ENCODE measurements around the gene ZNF622.

Gene ZNF622

DNA sequence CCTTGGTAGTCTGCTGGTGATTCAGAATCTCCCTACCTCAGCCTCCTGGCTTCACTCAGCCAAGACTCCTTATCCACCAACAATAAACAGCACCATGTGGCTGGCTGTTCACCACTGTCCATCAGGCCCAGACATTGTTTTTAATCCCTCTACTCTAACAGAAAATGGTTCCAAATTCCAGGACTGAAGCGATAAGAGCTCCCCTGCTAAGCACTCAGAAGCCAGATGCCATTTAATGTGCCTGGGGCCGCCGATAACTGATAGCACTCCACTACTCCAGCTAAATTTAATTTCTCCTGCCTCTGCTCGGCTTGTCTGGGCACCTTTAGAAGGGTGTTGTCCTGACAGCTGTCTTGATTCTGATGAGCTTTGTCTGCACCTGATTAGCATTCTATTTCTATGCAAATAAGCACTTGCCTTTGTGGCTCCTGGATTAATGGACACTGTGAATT is 47.1 kb downstream of the ZNF622 start:
- Mint-ChIP-seq H3K9me3 (no peaks in the 10 kb centered on the region), H3K4me3 (no peak overlapping the region), H3K4me1 (no peaks in the 10 kb centered on the region), H3K36me3 (no peaks in the 10 kb centered on the region), H3K27ac (no peak overlapping the region), H3K27me3 (peaks cover 36% of the 10 kb centered on the region)
- ATAC-seq = no peak

GRCh38 chr5:16417398-16418074 is 48.1 kb downstream of the ZNF622 start:
- H3K9me3 Mint-ChIP-seq = no peaks in the 10 kb centered on the region
- no peaks in the 10 kb centered on the region for H3K4me1 Mint-ChIP-seq
- no peak overlapping the region for H3K4me3 Mint-ChIP-seq
- no peak for ATAC-seq
- no peaks in the 10 kb centered on the region for H3K36me3 Mint-ChIP-seq
- peaks cover 26% of the 10 kb centered on the region for H3K27me3 Mint-ChIP-seq
- H3K27ac Mint-ChIP-seq = no peak overlapping the region

DNA sequence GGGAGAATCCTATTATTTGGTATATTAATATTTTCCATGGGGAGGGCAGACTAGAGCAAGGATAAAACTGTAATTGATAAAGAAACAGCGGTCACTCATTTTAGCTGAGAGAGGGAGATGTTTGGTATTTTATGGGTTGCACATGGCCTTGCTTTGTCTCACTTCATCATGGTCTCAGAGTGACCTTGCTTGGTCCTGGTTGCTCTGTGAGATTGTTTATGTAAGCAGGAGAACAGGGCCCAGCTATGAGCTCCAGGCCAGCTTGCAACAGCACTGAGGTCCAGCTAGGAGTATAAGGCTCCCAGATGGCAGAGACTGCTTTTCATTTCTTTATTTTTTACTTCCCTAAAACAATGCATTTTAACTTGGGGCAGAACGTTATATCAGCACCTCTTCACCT is 50.7 kb downstream of the ZNF622 start:
- no peak for ATAC-seq
- Mint-ChIP-seq H3K4me1 (no peaks in the 10 kb centered on the region), H3K27me3 (peaks cover 18% of the 10 kb centered on the region), H3K27ac (no peak overlapping the region), H3K36me3 (no peaks in the 10 kb centered on the region), H3K4me3 (no peak overlapping the region), H3K9me3 (no peaks in the 10 kb centered on the region)

DNA sequence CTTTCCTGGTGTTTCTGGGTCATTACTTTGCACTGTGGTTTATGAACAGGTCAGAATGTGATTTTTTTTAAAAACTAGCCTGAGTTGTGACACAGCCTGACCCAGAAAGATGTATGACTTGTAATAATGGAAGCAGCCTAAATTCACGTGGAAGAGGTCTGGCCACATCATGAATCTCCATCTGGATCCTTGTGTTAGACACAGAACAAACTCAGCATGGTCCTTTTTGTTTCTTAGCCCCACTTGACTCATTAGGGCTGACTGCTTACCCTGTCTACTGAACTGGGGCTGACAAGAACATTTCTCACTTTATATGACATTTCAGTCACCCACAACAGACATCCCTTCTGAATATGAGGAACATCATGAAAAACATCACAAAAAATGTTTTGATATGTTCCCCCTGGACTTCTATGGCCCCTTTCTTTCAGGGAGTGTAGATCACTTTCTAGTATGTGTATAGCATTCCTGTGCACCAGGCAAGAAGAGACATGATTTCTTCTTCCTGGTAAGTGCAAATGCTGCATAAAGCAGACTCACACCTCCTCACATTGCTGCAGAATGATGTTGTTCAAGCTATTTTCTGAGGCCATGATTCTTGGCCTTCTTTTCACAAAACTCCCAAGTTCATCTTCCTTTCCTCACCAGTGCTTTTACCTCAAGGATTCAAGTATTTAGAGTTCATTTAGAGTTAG is 52.3 kb downstream of the ZNF622 start:
- H3K36me3 Mint-ChIP-seq = no peaks in the 10 kb centered on the region
- H3K27me3 Mint-ChIP-seq = peaks cover 18% of the 10 kb centered on the region

GRCh38 chr5:16412556-16412955 is 53.0 kb downstream of the ZNF622 start:
- Mint-ChIP-seq H3K36me3 (no peaks in the 10 kb centered on the region), H3K27me3 (peaks cover 18% of the 10 kb centered on the region), H3K9me3 (no peaks in the 10 kb centered on the region), H3K4me3 (no peak overlapping the region), H3K27ac (no peak overlapping the region), H3K4me1 (no peaks in the 10 kb centered on the region)
- ATAC-seq = no peak

More for the DNA sequence above, 52.3 kb downstream of the ZNF622 start:
- Mint-ChIP-seq H3K4me1 (no peaks in the 10 kb centered on the region), H3K27ac (no peak overlapping the region), H3K4me3 (no peak overlapping the region), H3K9me3 (no peaks in the 10 kb centered on the region)
- ATAC-seq = no peak

- Mint-ChIP-seq H3K4me1 (no peaks in the 10 kb centered on the region), H3K27me3 (peaks cover 18% of the 10 kb centered on the region), H3K27ac (no peak overlapping the region), H3K9me3 (no peaks in the 10 kb centered on the region), H3K4me3 (no peak overlapping the region), H3K36me3 (no peaks in the 10 kb centered on the region)
- ATAC-seq = no peak
These were observed 53.7 kb downstream of the ZNF622 start for GRCh38 chr5:16411741-16412455.

- Mint-ChIP-seq H3K4me1 (no peaks in the 10 kb centered on the region), H3K36me3 (no peaks in the 10 kb centered on the region), H3K27ac (no peak overlapping the region), H3K9me3 (no peaks in the 10 kb centered on the region), H3K27me3 (peaks cover 18% of the 10 kb centered on the region), H3K4me3 (no peak overlapping the region)
- ATAC-seq = no peak
These were observed 54.4 kb downstream of the ZNF622 start for GRCh38 chr5:16411235-16411634.

- Mint-ChIP-seq H3K36me3 (no peaks in the 10 kb centered on the region), H3K4me1 (no peaks in the 10 kb centered on the region), H3K27me3 (peaks cover 18% of the 10 kb centered on the region), H3K27ac (no peak overlapping the region), H3K4me3 (no peak overlapping the region), H3K9me3 (no peaks in the 10 kb centered on the region)
- ATAC-seq = no peak
These were observed 55.3 kb downstream of the ZNF622 start for GRCh38 chr5:16410338-16410737.

- H3K36me3 Mint-ChIP-seq = no peaks in the 10 kb centered on the region
These were observed 59.0 kb downstream of the ZNF622 start for GRCh38 chr5:16406630-16407029.

GRCh38 chr5:16406023-16406422 is 59.6 kb downstream of the ZNF622 start:
- Mint-ChIP-seq H3K4me3 (no peak overlapping the region), H3K36me3 (no peaks in the 10 kb centered on the region), H3K27me3 (peaks cover 6% of the 10 kb centered on the region), H3K4me1 (no peaks in the 10 kb centered on the region), H3K9me3 (no peaks in the 10 kb centered on the region), H3K27ac (no peak overlapping the region)
- no peak for ATAC-seq

More at GRCh38 chr5:16406630-16407029, 59.0 kb downstream of the ZNF622 start:
- H3K4me1 Mint-ChIP-seq = no peaks in the 10 kb centered on the region
- H3K27me3 Mint-ChIP-seq = peaks cover 12% of the 10 kb centered on the region
- no peak overlapping the region for H3K4me3 Mint-ChIP-seq
- H3K27ac Mint-ChIP-seq = no peak overlapping the region
- H3K9me3 Mint-ChIP-seq = no peaks in the 10 kb centered on the region
- no peak for ATAC-seq

All from stimulated activated memory B cell treated with anti-CD40 and anti-IgM and Interleukin-4, amounts not matched to agents 10 μg/mL and 1 μg/mL and 100 μg/mL, for 72 hours (primary cell).